ENCODE data around the gene ZNF512. TPM values are rescaled to one million over a fixed set of nuclear protein-coding genes. Genes with fewer than 3 reads are reported as not detected.

Gene ZNF512
- polyA plus RNA-seq, 1 of the 3 experiments (the other 2 are of a cell fraction) = 22.3 TPM

DNA sequence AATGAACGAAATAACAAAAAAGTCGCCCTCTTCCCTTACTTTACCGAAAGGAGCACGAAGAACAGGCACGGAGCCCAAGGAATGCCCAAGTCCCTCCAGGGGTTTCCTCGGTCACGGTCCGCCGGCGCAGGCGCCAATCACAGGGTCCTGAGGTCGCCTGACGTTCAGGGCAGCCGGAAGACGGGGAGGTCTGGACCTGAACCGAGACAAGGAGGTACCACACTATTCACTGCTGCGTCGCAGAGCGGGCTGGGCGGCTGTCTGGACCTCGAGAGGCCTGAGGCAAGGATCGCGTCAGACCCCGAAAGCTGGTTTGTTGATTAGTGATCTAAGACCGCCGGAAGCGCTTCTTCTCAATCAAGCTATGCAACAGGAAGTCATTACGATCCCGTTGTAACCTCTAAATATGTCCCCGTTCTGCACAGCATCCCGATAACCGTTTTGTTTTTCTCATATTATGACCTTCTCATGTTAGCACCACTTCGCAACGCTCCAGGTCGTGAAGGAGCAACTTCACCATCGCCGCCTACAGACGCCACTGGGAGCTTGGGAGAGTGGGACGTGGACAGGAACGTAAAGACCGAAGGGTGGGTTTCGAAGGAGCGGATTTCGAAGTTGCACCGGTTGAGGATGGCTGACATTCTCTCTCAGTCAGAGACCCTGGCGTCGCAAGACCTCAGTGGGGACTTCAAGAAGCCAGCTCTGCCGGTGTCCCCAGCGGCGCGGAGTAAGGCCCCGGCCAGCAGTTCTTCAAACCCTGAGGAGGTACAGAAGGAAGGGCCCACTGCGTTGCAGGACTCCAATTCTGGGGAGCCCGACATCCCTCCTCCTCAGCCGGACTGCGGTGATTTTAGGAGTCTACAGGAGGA lies 80.7 kb downstream of the ZNF512 start, which contains the start of the genes SLC4A1AP and SUPT7L:
Gene SLC4A1AP, plus strand, starts transcription at position 605 of the 869 bp plus-strand sequence. Its CDS starts 26 bp downstream, at position 631.
Gene SUPT7L, minus strand, starts transcription at position 330 of the 869 bp plus-strand sequence. CDS start 1,422 bp downstream, outside the sequence.
- POLR2A ChIA-PET = interaction anchor here (0.6 to 1.8 kb wide), 6 partner anchors 18 to 254 kb away, joined by 3 to 10 read pairs (median 4); partner anchors contain the start of genes CCDC121, GPN1, NRBP1 and PPM1G
- H3K79me2 ChIP-seq (ENCODE audit: insufficient read depth) = peaks cover 58% of the 10 kb centered on the region
- peaks cover 40 to 51% of the 10 kb centered on the region in 2 experiments for H3K36me3 ChIP-seq (replicated peaks in 1 of 2; ENCODE audit: control insufficient read depth in 1 of 2, insufficient read depth in 2 of 2, low read length in 1 of 2)
- peak; percentile 2; the same call in 1 of the 2 replicates for TF ChIP-seq RCOR1 (IDR thresholded peaks at IDR 0.05; ENCODE audit: low read length)
- TF ChIP-seq, protein P1, sequence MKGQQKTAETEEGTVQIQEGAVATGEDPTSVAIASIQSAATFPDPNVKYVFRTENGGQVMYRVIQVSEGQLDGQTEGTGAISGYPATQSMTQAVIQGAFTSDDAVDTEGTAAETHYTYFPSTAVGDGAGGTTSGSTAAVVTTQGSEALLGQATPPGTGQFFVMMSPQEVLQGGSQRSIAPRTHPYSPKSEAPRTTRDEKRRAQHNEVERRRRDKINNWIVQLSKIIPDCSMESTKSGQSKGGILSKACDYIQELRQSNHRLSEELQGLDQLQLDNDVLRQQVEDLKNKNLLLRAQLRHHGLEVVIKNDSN (IDR thresholded peaks at IDR 0.05; ENCODE audit: borderline replicate concordance, low read depth) = peak; percentile 50; the same call in 1 of the 2 replicates
- no peak for TF ChIP-seq JUND (IDR thresholded peaks at IDR 0.05)
- TF ChIP-seq EZH2phosphoT487 (IDR thresholded peaks at IDR 0.05; ENCODE audit: borderline replicate concordance, low read depth) = no peak
- peak; percentile 95 for TF ChIP-seq GABPA (IDR thresholded peaks at IDR 0.05; ENCODE audit: low read depth)
- peak; percentile 60; the same call in 1 of the 2 replicates for TF ChIP-seq FOXJ3 (CRISPR knock-in tag; IDR thresholded peaks at IDR 0.05)
- TF ChIP-seq, protein P2, sequence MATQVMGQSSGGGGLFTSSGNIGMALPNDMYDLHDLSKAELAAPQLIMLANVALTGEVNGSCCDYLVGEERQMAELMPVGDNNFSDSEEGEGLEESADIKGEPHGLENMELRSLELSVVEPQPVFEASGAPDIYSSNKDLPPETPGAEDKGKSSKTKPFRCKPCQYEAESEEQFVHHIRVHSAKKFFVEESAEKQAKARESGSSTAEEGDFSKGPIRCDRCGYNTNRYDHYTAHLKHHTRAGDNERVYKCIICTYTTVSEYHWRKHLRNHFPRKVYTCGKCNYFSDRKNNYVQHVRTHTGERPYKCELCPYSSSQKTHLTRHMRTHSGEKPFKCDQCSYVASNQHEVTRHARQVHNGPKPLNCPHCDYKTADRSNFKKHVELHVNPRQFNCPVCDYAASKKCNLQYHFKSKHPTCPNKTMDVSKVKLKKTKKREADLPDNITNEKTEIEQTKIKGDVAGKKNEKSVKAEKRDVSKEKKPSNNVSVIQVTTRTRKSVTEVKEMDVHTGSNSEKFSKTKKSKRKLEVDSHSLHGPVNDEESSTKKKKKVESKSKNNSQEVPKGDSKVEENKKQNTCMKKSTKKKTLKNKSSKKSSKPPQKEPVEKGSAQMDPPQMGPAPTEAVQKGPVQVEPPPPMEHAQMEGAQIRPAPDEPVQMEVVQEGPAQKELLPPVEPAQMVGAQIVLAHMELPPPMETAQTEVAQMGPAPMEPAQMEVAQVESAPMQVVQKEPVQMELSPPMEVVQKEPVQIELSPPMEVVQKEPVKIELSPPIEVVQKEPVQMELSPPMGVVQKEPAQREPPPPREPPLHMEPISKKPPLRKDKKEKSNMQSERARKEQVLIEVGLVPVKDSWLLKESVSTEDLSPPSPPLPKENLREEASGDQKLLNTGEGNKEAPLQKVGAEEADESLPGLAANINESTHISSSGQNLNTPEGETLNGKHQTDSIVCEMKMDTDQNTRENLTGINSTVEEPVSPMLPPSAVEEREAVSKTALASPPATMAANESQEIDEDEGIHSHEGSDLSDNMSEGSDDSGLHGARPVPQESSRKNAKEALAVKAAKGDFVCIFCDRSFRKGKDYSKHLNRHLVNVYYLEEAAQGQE (IDR thresholded peaks at IDR 0.05; ENCODE audit: low read depth, low read length) = peak; percentile 76
- TF ChIP-seq FOXM1 (IDR thresholded peaks at IDR 0.05; ENCODE audit: low read depth) = peak; percentile 53; the same call in 1 of the 2 replicates
- TF ChIP-seq, protein P3, sequence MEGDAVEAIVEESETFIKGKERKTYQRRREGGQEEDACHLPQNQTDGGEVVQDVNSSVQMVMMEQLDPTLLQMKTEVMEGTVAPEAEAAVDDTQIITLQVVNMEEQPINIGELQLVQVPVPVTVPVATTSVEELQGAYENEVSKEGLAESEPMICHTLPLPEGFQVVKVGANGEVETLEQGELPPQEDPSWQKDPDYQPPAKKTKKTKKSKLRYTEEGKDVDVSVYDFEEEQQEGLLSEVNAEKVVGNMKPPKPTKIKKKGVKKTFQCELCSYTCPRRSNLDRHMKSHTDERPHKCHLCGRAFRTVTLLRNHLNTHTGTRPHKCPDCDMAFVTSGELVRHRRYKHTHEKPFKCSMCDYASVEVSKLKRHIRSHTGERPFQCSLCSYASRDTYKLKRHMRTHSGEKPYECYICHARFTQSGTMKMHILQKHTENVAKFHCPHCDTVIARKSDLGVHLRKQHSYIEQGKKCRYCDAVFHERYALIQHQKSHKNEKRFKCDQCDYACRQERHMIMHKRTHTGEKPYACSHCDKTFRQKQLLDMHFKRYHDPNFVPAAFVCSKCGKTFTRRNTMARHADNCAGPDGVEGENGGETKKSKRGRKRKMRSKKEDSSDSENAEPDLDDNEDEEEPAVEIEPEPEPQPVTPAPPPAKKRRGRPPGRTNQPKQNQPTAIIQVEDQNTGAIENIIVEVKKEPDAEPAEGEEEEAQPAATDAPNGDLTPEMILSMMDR (IDR thresholded peaks at IDR 0.05) = no peak
- TF ChIP-seq NRF1 (IDR thresholded peaks at IDR 0.05; ENCODE audit: low read depth, low read length) = peak; percentile 60
- TF ChIP-seq MXI1 (IDR thresholded peaks at IDR 0.05; ENCODE audit: low read depth, low read length) = peak; percentile 77
- peak; percentile 88 for TF ChIP-seq POLR2AphosphoS5 (IDR thresholded peaks at IDR 0.05; ENCODE audit: low read depth, low read length)
- no peak; the same call in 1 of the 2 replicates for TF ChIP-seq FOSL2 (IDR thresholded peaks at IDR 0.05; ENCODE audit: borderline replicate concordance, low read depth)
- TF ChIP-seq ELF1 (IDR thresholded peaks at IDR 0.05) = peak; percentile 49; the same call in 1 of the 2 replicates
- TF ChIP-seq RFX5 (IDR thresholded peaks at IDR 0.05; ENCODE audit: low read length) = 0 out of 2 replicates have a peak, but pooled peaks have one; percentile 12
- TF ChIP-seq, protein P4, sequence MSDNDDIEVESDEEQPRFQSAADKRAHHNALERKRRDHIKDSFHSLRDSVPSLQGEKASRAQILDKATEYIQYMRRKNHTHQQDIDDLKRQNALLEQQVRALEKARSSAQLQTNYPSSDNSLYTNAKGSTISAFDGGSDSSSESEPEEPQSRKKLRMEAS (IDR thresholded peaks at IDR 0.05; ENCODE audit: low read depth) = peak; percentile 78
- no peak for TF ChIP-seq TEAD4 (IDR thresholded peaks at IDR 0.05; ENCODE audit: borderline replicate concordance, insufficient read depth)
- no peak for TF ChIP-seq EP300 (IDR thresholded peaks at IDR 0.05; ENCODE audit: borderline replicate concordance in 1 of 2, low read depth in 1 of 2, low read length in 1 of 2)
- TF ChIP-seq RAD21 (IDR thresholded peaks at IDR 0.05; ENCODE audit: low read length) = no peak
- TF ChIP-seq, protein P5, sequence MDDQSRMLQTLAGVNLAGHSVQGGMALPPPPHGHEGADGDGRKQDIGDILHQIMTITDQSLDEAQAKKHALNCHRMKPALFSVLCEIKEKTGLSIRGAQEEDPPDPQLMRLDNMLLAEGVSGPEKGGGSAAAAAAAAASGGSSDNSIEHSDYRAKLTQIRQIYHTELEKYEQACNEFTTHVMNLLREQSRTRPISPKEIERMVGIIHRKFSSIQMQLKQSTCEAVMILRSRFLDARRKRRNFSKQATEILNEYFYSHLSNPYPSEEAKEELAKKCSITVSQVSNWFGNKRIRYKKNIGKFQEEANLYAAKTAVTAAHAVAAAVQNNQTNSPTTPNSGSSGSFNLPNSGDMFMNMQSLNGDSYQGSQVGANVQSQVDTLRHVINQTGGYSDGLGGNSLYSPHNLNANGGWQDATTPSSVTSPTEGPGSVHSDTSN (IDR thresholded peaks at IDR 0.05) = peak; percentile 10; the same call in 1 of the 2 replicates
- no peak; the same call in 1 of the 2 replicates for TF ChIP-seq NFIC (IDR thresholded peaks at IDR 0.05; ENCODE audit: borderline replicate concordance)
- no peak for TF ChIP-seq RXRA (IDR thresholded peaks at IDR 0.05; ENCODE audit: borderline replicate concordance, low read depth)
- peak; percentile 97 for TF ChIP-seq YY1 (IDR thresholded peaks at IDR 0.05; ENCODE audit: low read depth)

More for the DNA sequence above, 80.7 kb downstream of the ZNF512 start, which contains the start of the genes SLC4A1AP and SUPT7L:
- peak within 1 kb of the TSS; percentile 93 for H2AFZ ChIP-seq (ENCODE audit: low read depth)
- WGBS (ENCODE audit: low lambda C conversion rate) = 0% methylated on average over 52 of the region's 56 CpGs
- peak; percentile 85 for DNase-seq
- H3F3A ChIP-seq (replicated peaks; ENCODE audit: insufficient read depth) = no peaks in the 10 kb centered on the region
- peak within 1 kb of the TSS; percentile 99 for H3K4me2 ChIP-seq
- H3K4me3 ChIP-seq (ENCODE audit: low read depth in 2 of 2, low read length in 1 of 2) = peak within 1 kb of the TSS; percentile 91 to 99
- CTCF ChIA-PET = interaction anchor here (0.6 to 8.1 kb wide), 8 partner anchors 17 to 539 kb away, joined by 3 to 146 read pairs (median 4); no protein-coding TSS in a partner anchor
- H3K27ac ChIP-seq (ENCODE audit: low read depth in 2 of 2, low read length in 1 of 2) = peak within 1 kb of the TSS; percentile 92 to 100
- peaks cover 16 to 24% of the 10 kb centered on the region in 2 experiments; a peak in 3 of 4 replicates for H3K4me1 ChIP-seq (ENCODE audit: control insufficient read depth in 1 of 2, insufficient read depth in 2 of 2, low read depth in 1 of 2, low read length in 1 of 2)
- no peaks in the 10 kb centered on the region for H3K9me3 ChIP-seq
- no peaks in the 10 kb centered on the region for H4K20me1 ChIP-seq (ENCODE audit: insufficient read depth)
- peak within 1 kb of the TSS; percentile 85 for H3K9ac ChIP-seq
- H3K9me2 ChIP-seq = no peaks in the 10 kb centered on the region
- no peaks in the 10 kb centered on the region for H3K27me3 ChIP-seq (ENCODE audit: insufficient read depth)
